Measurements from ENCODE around the gene TMEM170A.

- TF ChIP-seq CTCF (IDR thresholded peaks at IDR 0.05; ENCODE audit: low read length): no peak
- no peak for TF ChIP-seq EZH2 (IDR thresholded peaks at IDR 0.05; ENCODE audit: borderline replicate concordance, low read length)
Observed at GRCh38 chr16:75420987-75421819, 43.3 kb downstream of the TMEM170A start.

Data from OCI-LY1 (cell line).